ENCODE measurements around the gene PPAN.

The PPAN gene

GRCh38 chr19:10093295-10094186 is 12.6 kb upstream of the PPAN start:
- no peak for DNase-seq

DNA sequence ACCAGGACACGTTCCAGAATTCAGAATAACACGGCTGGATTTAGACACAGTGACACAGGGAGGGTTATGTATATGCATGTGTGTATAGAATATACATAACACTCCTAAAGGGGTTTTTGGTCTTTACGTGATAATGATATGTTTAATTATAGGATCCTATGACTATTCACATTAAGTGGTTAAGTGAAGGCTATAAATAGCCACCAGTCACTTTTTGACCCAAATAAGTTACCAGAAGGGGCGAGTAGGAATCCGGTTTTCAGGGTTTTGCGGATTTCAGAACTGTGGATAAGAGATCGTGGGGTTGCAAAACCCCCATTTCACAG is 10.6 kb upstream of the PPAN start:
- DNase-seq: no peak

- peak; percentile 86 to 89 for DNase-seq
Observed at GRCh38 chr19:10095948-10096614, 10.1 kb upstream of the PPAN start.

DNA sequence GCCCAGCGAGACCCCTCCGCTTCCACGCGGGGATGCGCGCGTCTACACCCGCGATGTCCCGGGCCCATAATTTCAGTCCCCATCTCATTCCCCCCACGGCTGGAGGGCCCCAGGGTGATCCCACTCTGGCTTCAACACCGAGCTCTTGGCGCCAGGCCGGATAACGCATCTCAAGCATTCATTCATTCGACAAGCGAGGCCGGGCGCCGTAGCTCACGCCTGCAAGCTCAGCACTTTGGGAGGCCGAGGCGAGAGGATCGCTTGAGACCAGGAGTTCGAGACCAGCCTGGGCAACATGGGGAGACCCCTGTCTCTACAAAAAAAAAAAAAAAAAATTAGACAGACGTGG is 9.6 kb upstream of the PPAN start:
- DNase-seq: no peak

DNA sequence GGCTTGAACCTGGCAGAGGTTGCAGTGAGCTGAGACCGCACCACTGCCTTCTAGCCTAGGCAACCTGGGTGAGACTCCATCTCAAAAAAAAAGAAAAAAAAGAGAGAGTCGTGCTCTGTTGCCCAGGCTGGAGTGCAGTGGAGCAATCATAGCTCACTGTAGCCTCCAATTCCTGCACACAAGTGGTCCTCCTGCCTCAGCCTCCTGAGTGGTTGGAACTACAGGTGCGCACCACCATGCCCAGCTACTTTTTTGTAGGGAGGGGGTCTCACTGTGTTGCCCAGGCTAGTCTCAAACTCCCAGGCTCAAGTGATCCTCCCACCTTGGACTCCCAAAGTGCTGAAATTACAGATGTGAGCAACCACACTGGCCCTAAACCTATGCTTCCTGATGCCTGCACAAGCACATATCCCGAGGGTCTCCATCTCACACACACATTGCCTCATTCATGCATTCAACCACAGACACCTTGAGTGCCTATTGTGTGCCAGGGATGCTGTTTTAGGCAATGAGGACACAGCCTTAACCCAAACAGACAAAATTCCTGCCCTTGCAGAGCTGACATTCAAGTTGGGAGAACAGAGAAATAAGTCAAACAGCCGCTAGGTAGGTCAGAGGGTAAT is 5.9 kb upstream of the PPAN start:
- DNase-seq: no peak

DNA sequence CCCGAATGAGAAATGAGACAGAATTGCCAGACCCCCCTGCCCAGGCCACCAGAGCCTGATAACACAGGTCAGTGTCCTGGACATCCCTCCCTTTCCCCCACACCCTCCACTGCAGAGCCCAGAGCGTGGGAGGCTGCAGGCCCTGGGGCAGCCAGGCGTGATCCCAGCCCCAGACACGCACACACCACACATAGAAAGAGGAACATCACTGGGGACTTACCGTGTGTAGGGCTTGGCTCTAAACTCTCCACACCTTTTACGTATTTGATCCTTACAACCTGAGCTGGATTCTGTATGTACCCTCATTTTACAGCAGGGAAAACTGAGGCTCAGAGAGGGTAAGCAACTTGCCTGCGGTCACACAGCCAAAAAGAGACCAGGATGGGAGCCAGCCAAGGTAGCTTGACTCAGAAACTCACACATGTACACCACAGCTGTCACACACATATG is 3.4 kb upstream of the PPAN start:
- no peak for DNase-seq

DNA sequence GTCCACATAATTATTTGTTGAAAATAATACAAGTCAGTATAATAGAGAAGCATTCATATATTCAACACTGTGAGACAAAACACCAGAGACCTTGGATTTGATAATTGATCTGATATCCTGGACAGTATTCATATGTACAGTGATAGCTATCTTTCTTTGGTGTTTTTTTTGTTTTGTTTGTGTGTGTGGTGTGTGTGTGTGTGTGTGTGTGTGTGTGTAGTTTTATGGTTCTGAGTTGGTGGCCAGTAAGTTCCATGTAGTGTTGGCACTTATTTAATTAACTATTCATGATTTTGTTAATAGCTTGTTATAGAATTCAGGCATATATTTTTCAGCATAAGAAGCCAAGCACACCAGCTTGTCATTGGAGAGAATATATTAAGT is 2.0 kb upstream of the PPAN start:
- DNase-seq: no peak

DNA sequence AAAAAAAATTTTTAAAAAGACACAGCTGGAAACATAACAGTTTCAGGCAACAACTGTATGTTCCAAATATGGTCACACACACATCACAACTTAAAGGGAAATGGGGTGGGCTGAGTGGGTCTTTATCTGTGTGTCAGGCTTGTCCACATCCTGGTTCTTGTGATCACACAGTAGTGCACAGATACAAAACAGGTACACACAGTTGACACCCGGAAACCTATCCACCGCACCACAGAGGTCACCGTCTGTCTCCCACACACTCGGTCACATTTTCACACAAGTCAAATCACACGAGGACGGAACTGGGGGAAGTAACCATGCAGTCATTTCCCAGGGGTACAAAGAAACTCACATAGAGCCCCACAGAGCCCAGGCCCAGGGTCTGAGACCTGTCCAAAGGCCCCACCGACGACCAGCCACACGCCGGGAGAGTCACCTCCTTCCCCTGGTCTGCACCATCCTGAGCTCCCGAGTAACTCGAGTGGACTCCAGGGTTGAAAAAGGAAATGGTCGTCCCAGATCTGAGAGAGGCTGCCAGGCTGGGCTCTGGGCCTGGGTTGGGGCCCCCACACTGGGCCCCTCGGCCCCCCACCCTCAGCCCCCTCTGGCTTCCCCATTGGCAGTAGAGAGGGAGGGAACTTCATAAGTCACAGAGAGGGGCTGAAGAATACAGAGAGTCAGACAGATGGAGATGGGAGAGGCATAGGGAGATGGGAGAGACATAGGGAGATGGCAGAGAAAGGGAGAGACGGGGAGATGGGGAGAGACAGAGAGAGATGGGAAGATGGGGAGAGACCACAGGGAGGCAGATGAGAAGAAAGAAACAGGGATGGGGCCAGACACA is 1.3 kb upstream of the PPAN start:
- DNase-seq: peak; percentile 74 to 77

GRCh38 chr19:10105509-10106099 is 558 bp upstream of the PPAN start:
- peak; percentile 84 to 85 for DNase-seq

DNA sequence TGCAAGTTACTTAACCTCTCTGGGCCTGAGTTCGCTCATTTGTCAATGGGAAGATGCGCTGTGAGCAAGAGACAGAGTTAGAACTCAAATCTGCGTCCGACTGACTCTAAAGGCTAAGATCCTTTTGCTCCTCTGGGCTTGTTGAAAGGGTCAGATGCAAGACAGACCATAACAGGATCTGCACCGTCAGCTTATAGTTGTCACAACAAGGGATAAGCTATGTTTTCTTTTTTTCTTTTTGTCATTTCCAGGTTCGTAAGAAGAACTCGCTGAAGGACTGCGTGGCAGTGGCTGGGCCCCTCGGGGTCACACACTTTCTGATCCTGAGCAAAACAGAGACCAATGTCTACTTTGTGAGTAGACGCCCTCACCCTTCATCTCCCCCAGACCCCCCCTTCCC is 1.1 kb downstream of the PPAN start:
- no peak for DNase-seq

GRCh38 chr19:10107817-10108367 is 1.7 kb downstream of the PPAN start:
- DNase-seq: no peak

GRCh38 chr19:10109528-10109927 is 3.4 kb downstream of the PPAN start:
- no peak for DNase-seq

DNA sequence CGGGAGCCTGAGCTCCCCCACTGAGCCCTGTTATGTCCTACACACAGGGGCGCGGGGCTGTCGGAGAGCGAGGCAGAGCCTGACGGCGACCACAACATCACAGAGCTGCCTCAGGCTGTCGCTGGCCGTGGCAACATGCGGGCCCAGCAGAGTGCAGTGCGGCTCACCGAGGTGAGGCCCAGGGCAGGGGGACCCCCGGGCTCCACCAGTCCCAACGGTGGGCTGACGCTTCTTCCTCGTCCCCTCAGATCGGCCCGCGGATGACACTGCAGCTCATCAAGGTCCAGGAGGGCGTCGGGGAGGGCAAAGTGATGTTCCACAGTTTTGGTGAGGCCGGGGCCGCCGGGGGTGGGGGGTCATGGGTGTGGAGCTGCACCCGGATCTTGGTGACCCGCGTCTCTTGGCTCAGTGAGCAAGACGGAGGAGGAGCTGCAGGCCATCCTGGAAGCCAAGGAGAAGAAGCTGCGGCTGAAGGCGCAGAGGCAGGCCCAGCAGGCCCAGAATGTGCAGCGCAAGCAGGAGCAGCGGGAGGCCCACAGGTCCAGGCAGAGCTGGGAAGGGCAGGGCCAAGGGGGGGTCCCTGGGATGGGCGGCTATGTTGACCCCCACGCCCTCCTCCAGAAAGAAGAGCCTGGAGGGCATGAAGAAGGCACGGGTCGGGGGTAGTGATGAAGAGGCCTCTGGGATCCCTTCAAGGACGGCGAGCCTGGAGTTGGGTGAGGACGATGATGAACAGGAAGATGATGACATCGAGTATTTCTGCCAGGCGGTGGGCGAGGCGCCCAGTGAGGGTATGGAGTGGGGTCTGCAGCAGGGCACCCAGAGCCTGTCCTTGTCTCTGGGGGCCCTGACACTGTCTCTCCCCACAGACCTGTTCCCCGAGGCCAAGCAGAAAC is 4.2 kb downstream of the PPAN start:
- peak in 1 of 2 donors; percentile 13 for DNase-seq

DNA sequence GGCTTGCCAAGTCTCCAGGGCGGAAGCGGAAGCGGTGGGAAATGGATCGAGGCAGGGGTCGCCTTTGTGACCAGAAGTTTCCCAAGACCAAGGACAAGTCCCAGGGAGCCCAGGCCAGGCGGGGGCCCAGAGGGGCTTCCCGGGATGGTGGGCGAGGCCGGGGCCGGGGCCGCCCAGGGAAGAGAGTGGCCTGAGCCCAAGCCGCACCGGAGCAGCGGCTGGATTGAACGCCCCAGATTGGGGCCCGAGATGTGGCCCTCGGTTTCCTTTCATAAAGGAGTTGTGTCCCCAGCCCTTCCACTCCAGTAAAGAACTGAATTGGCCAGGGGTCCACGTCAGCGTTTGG is 4.8 kb downstream of the PPAN start:
- DNase-seq: no peak

DNA sequence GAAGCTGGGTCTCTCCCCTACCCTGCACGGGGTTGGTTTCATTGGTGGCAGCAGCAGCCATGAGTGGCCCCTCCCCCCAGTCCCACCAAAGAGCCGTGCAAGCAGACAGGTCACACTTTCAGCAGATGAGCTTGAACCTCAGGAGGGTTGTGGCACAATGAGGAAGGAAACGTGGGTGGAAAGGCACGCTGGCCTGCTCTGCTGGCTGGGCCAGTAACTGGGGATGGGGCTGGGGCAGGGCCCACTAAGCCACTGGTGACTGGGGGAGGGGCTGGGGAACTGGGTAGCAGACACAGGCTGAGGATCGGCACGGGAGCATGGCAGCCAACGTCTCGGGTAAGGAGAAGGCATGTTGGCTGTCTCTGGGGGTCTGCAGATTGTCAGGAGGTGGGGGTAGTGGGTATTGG is 5.2 kb downstream of the PPAN start, which contains the start of gene P2RY11:
Gene P2RY11 (plus strand): TSS at position 289 of the 407 bp plus-strand sequence. CDS start 29 bp downstream, at position 318.
- DNase-seq: peak; percentile 41 to 68

GRCh38 chr19:10112037-10112761 is 6.0 kb downstream of the PPAN start:
- peak; percentile 67 to 73 for DNase-seq

DNA sequence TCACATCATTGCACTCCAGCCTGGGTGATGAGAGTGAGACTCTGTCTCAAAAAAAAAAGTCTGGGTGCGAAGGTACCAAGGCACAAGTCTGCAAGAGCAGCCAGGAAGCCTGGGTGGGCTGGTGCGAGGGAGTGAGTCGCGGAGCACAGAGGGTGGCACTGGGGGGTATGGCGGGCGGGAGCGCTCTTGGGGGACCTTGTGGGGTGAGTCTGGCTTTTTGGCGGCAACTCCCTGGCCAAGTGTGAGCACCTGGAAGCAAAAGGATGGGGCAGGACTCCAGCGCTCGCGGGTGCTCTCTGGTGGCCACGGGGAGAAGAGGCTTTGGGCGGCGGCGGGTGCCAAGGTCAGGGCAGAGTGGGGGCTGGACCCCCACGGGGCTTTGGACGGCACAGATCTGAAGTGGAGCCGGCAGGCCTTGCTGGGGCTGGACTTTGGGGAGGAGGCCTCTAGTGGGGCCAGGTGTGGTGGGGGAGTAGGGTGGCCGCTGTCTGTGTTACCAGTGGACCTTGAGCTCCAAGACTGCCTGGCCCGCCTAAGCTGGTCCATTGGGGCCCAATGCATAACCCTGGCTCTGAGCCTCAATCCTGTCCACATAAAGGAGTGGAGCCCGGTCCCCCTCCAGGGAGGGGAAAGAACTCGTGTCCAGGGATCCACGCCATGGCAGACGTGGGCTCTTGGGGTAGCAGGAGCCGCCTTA is 6.9 kb downstream of the PPAN start:
- DNase-seq: peak; percentile 78 to 81

DNA sequence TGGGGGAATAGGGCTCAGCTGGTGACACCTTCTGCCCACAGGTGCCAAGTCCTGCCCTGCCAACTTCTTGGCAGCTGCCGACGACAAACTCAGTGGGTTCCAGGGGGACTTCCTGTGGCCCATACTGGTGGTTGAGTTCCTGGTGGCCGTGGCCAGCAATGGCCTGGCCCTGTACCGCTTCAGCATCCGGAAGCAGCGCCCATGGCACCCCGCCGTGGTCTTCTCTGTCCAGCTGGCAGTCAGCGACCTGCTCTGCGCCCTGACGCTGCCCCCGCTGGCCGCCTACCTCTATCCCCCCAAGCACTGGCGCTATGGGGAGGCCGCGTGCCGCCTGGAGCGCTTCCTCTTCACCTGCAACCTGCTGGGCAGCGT is 7.4 kb downstream of the PPAN start:
- DNase-seq: peak; percentile 33 to 57

DNA sequence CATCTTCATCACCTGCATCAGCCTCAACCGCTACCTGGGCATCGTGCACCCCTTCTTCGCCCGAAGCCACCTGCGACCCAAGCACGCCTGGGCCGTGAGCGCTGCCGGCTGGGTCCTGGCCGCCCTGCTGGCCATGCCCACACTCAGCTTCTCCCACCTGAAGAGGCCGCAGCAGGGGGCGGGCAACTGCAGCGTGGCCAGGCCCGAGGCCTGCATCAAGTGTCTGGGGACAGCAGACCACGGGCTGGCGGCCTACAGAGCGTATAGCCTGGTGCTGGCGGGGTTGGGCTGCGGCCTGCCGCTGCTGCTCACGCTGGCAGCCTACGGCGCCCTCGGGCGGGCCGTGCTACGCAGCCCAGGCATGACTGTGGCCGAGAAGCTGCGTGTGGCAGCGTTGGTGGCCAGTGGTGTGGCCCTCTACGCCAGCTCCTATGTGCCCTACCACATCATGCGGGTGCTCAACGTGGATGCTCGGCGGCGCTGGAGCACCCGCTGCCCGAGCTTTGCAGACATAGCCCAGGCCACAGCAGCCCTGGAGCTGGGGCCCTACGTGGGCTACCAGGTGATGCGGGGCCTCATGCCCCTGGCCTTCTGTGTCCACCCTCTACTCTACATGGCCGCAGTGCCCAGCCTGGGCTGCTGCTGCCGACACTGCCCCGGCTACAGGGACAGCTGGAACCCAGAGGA is 7.9 kb downstream of the PPAN start:
- peak; percentile 41 to 44 for DNase-seq

Measured in stimulated activated CD4-positive, alpha-beta T cell treated with anti-CD3 and anti-CD28 coated beads, Interleukin-2, amount 100 ng/mL, for 24 hours (primary cell).